H9 (cell line): ENCODE data around the gene ULK4. TPM values are rescaled to one million over a fixed set of nuclear protein-coding genes. Genes with fewer than 3 reads are reported as not detected.

Source experiments
- DNase-seq: peaks from one replicate; pipeline ENCODE4 v3.0.0-alpha.2; 2017
- H2AFZ ChIP-seq: one replicate; pipeline ENCODE4 v1.6.1; 2013; ENCODE audit warnings: mild to moderate bottlenecking, low read length, control low read depth, moderate library complexity
- H2AK5ac ChIP-seq: 2 replicates; pipeline ENCODE4 v1.6.1; 2013; ENCODE audit warnings: low read length, control low read depth, mixed read lengths; ENCODE audit not compliant: insufficient read length
- H2BK120ac ChIP-seq: one replicate; pipeline ENCODE4 v1.6.1; 2013; ENCODE audit warnings: low read depth, mild to moderate bottlenecking, low read length, control low read depth, inconsistent platforms; ENCODE audit not compliant: poor library complexity, severe bottlenecking
- H2BK12ac ChIP-seq: 2 replicates; pipeline ENCODE4 v1.6.1; 2013; ENCODE audit warnings: low read length, control low read depth, mixed read lengths, low read depth; ENCODE audit not compliant: insufficient read length
- H2BK15ac ChIP-seq: 2 replicates; pipeline ENCODE4 v1.6.1; 2013; ENCODE audit warnings: low read depth, low read length, control low read depth
- H2BK20ac ChIP-seq: one replicate; pipeline ENCODE4 v1.6.1; 2013; ENCODE audit warnings: low read depth, mild to moderate bottlenecking, low read length, control low read depth, inconsistent platforms; ENCODE audit not compliant: poor library complexity, severe bottlenecking
- H2BK5ac ChIP-seq: 2 replicates; pipeline ENCODE4 v1.6.1; 2013; ENCODE audit warnings: low read length, control low read depth, mixed read lengths; ENCODE audit not compliant: insufficient read length
- H3K14ac ChIP-seq: 2 replicates; pipeline ENCODE4 v1.6.1; 2013; ENCODE audit warnings: low read length, control low read depth; ENCODE audit not compliant: insufficient read depth
- H3K18ac ChIP-seq: 2 replicates; pipeline ENCODE4 v1.6.1; 2013; ENCODE audit warnings: low read depth, mild to moderate bottlenecking, mixed read lengths, low read length, control low read depth; ENCODE audit not compliant: insufficient read length
- H3K23ac ChIP-seq: 2 replicates; pipeline ENCODE4 v1.6.1; 2013; ENCODE audit warnings: low read length, control low read depth, mixed read lengths, low read depth; ENCODE audit not compliant: insufficient read length
- H3K23me2 ChIP-seq: 2 replicates; pipeline ENCODE4 v1.6.1; 2013; ENCODE audit warnings: low read depth, mild to moderate bottlenecking, mixed read lengths, low read length, control low read depth; ENCODE audit not compliant: insufficient read length, poor library complexity, severe bottlenecking
- H3K27ac ChIP-seq: 2 replicates; pipeline ENCODE4 v1.5.1; 2013; ENCODE audit warnings: low read length, control low read depth, mixed read lengths, low read depth; ENCODE audit not compliant: insufficient read length
- H3K27me3 ChIP-seq: 2 replicates; pipeline ENCODE4 v1.6.1; 2013; ENCODE audit warnings: low read length, control low read depth, inconsistent platforms; ENCODE audit not compliant: insufficient read depth
- H3K4ac ChIP-seq: 2 replicates; pipeline ENCODE4 v1.6.1; 2013; ENCODE audit warnings: low read depth, mild to moderate bottlenecking, control low read depth, inconsistent platforms, low read length, moderate library complexity
- H3K4me1 ChIP-seq: 2 replicates; pipeline ENCODE4 v1.6.1; 2013; ENCODE audit warnings: low read length, control low read depth, inconsistent platforms; ENCODE audit not compliant: insufficient read depth
- H3K4me2 ChIP-seq: 2 replicates; pipeline ENCODE4 v1.6.1; 2013; ENCODE audit warnings: low read length, control low read depth, mixed read lengths; ENCODE audit not compliant: insufficient read length, insufficient read depth
- H3K56ac ChIP-seq: 2 replicates; pipeline ENCODE4 v1.6.1; 2013; ENCODE audit warnings: low read depth, mild to moderate bottlenecking, mixed read lengths, low read length, control low read depth; ENCODE audit not compliant: insufficient read length
- H3K79me1 ChIP-seq: 2 replicates; pipeline ENCODE4 v1.6.1; 2013; ENCODE audit warnings: low read depth, mild to moderate bottlenecking, moderate library complexity, low read length, control low read depth, inconsistent platforms; ENCODE audit not compliant: insufficient read depth, poor library complexity, severe bottlenecking
- H3K79me2 ChIP-seq: 2 replicates; pipeline ENCODE4 v1.6.1; 2013; ENCODE audit warnings: low read length, control low read depth, inconsistent platforms; ENCODE audit not compliant: insufficient read depth
- H3K9ac ChIP-seq: 2 replicates; pipeline ENCODE4 v1.6.1; 2013; ENCODE audit warnings: low read length, control low read depth, mixed read lengths; ENCODE audit not compliant: insufficient read length; ENCODE audit errors: extremely low read depth
- H3K9me3 ChIP-seq: one replicate; pipeline ENCODE4 v1.6.1; 2013; ENCODE audit warnings: low read depth, low read length, inconsistent platforms; ENCODE audit not compliant: control insufficient read depth
- H3T11ph ChIP-seq: one replicate; pipeline ENCODE4 v1.6.1; 2013; ENCODE audit warnings: mild to moderate bottlenecking, low read length, control low read depth, inconsistent platforms
- H4K20me1 ChIP-seq: one replicate; pipeline ENCODE4 v1.6.1; 2013; ENCODE audit not compliant: control insufficient read depth, insufficient read length, insufficient read depth
- H4K5ac ChIP-seq: 2 replicates; pipeline ENCODE4 v1.6.1; 2013; ENCODE audit warnings: low read depth, mild to moderate bottlenecking, mixed read lengths, low read length, control low read depth; ENCODE audit not compliant: insufficient read length
- H4K8ac ChIP-seq: replicated peaks from 2 replicates; pipeline ENCODE4 v1.6.1; 2013; ENCODE audit warnings: low read length, control low read depth, mixed read lengths, low read depth; ENCODE audit not compliant: insufficient read length
- H4K91ac ChIP-seq: 2 replicates; pipeline ENCODE4 v1.6.1; 2013; ENCODE audit warnings: low read depth, mild to moderate bottlenecking, moderate library complexity, mixed read lengths, low read length, control low read depth; ENCODE audit not compliant: insufficient read length
- H3K27ac Mint-ChIP-seq, 3 experiments: 2 replicates in 2 of 3; 3 replicates in 1 of 3; pipeline ENCODE4 v1.8.0; 2020 to 2021; ENCODE audit warnings: mixed read lengths in 3 of 3, mild to moderate bottlenecking in 1 of 3, moderate library complexity in 1 of 3
- H3K27me3 Mint-ChIP-seq: 2 replicates; pipeline ENCODE4 v1.8.0; 2021; ENCODE audit warnings: low read depth, mild to moderate bottlenecking, moderate library complexity, mixed read lengths
- H3K36me3 Mint-ChIP-seq, 3 experiments: 2 replicates in 2 of 3; 3 replicates in 1 of 3; pipeline ENCODE4 v1.8.0; 2020 to 2021; ENCODE audit warnings: low read depth in 3 of 3, mixed read lengths in 3 of 3; ENCODE audit not compliant: insufficient read depth in 1 of 3
- H3K4me1 Mint-ChIP-seq, 2 experiments: 2 replicates each; pipeline ENCODE4 v1.8.0; 2020; ENCODE audit warnings: mixed read lengths in 2 of 2
- H3K4me3 Mint-ChIP-seq, 2 experiments: 2 replicates in 1 of 2; 3 replicates in 1 of 2; pipeline ENCODE4 v1.8.0; 2020 to 2021; ENCODE audit warnings: mild to moderate bottlenecking in 2 of 2, mixed read lengths in 2 of 2, moderate library complexity in 1 of 2
- H3K9me3 Mint-ChIP-seq, 2 experiments: 2 replicates in 1 of 2; 3 replicates in 1 of 2; pipeline ENCODE4 v1.8.0; 2020; ENCODE audit warnings: mild to moderate bottlenecking in 2 of 2, mixed read lengths in 2 of 2, moderate library complexity in 1 of 2
- WGBS: extraction: QIAGEN DNeasy Blood & Tissue Kit; methylation state at CpG from one replicate; pipeline ENCODE4 v1.1.7; 2013; ENCODE audit warnings: missing lambda C conversion rate, low lambda C conversion rate, mixed read lengths; ENCODE audit not compliant: insufficient read length; ENCODE audit errors: extremely low coverage; 5-methylcytosine and 5-hydroxymethylcytosine counted together
- total RNA-seq: library from RNA; stranded (reverse); gene quantifications from 2 replicates; pipeline ENCODE4 v1.2.1, GENCODE V29; 2021
- TF ChIP-seq, protein P1 (sequence below): fragments of 200-600 bp; sonication (generic); conservative IDR thresholded peaks from 3 replicates; pipeline ENCODE4 v1.8.0; 2021; ENCODE audit warnings: antibody characterized with exemption, mild to moderate bottlenecking

ULK4 gene
- total RNA-seq, 1 experiment from 2014 or later = 12.9 TPM

DNA sequence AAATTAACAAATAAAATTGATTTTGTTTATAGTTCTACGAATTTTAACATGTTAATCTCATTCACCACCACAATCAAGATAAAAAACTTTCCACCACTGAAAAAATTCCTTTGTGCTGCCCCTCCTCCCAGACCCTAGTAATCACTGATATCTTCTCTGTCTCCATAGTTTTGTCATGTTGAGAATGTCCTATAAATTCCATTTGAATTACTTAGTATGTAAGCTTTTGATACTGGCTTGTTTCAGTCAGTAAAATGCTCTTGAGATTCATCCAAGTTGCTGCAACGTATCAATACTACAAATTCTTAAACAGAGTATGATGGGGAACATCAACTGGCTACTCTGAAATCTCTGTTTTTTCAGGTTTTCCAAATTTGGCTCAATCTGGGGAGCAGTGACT, 633.0 kb downstream of the ULK4 start:
- peaks cover 33% of the 10 kb centered on the region in 2 experiments for H3K4me1 Mint-ChIP-seq
- Histone ChIP-seq H3K9ac (no peak overlapping the region), H3K18ac (no peak overlapping the region), H3K23me2 (no peaks in the 10 kb centered on the region), H3T11ph (no peak overlapping the region), H2AFZ (no peak overlapping the region), H2BK120ac (no peak overlapping the region), H3K27ac (no peak overlapping the region), H4K91ac (no peak overlapping the region), H4K8ac (no peak overlapping the region), H2BK20ac (no peak overlapping the region), H2BK15ac (no peak overlapping the region), H3K9me3 (no peaks in the 10 kb centered on the region), H2BK12ac (no peak overlapping the region), H3K23ac (no peak overlapping the region), H4K5ac (no peak overlapping the region), H3K14ac (no peak overlapping the region), H3K4ac (no peak overlapping the region), H3K27me3 (no peaks in the 10 kb centered on the region), H3K4me1 (peaks cover 9% of the 10 kb centered on the region), H3K4me2 (no peak overlapping the region), H3K79me2 (no peaks in the 10 kb centered on the region), H4K20me1 (no peaks in the 10 kb centered on the region), H2BK5ac (no peak overlapping the region), H3K79me1 (no peaks in the 10 kb centered on the region), H2AK5ac (no peak overlapping the region), H3K56ac (no peak overlapping the region)
- no CpG with 5 or more reads among the region's 2 CpGs for WGBS
- H3K36me3 Mint-ChIP-seq = no peaks in the 10 kb centered on the region
- H3K4me3 Mint-ChIP-seq = no peak overlapping the region
- TF ChIP-seq, protein P1, sequence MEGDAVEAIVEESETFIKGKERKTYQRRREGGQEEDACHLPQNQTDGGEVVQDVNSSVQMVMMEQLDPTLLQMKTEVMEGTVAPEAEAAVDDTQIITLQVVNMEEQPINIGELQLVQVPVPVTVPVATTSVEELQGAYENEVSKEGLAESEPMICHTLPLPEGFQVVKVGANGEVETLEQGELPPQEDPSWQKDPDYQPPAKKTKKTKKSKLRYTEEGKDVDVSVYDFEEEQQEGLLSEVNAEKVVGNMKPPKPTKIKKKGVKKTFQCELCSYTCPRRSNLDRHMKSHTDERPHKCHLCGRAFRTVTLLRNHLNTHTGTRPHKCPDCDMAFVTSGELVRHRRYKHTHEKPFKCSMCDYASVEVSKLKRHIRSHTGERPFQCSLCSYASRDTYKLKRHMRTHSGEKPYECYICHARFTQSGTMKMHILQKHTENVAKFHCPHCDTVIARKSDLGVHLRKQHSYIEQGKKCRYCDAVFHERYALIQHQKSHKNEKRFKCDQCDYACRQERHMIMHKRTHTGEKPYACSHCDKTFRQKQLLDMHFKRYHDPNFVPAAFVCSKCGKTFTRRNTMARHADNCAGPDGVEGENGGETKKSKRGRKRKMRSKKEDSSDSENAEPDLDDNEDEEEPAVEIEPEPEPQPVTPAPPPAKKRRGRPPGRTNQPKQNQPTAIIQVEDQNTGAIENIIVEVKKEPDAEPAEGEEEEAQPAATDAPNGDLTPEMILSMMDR = no peak
- H3K27ac Mint-ChIP-seq = no peak overlapping the region
- DNase-seq = no peak
- H3K27me3 Mint-ChIP-seq = no peaks in the 10 kb centered on the region
- H3K9me3 Mint-ChIP-seq = no peaks in the 10 kb centered on the region
